ENCODE results near the gene TRMU. TPM values are rescaled to one million over a fixed set of nuclear protein-coding genes. Genes with fewer than 3 reads are reported as not detected.

The TRMU gene
- total and polyA plus RNA-seq, 2 experiments from 2014 or later = 48.3 to 70.4 TPM

- Mint-ChIP-seq H3K27ac (no peak overlapping the region), H3K4me1 (no peaks in the 10 kb centered on the region), H3K36me3 (ENCODE audit: low read depth) (peaks cover 85% of the 10 kb centered on the region), H3K9me3 (no peaks in the 10 kb centered on the region; the same call in 2 of the 3 replicates), H3K4me3 (no peak overlapping the region), H3K27me3 (ENCODE audit: insufficient read depth, low read depth, poor library complexity) (peaks cover 2% of the 10 kb centered on the region)
- H3F3A ChIP-seq (replicated peaks; ENCODE audit: low read depth) = 0 out of 2 replicates have a peak, but pooled peaks cover 3% of the 10 kb centered on the region
- H3K27me3 ChIP-seq (ENCODE audit: insufficient read depth) = no peaks in the 10 kb centered on the region
- H3K79me2 ChIP-seq (replicated peaks; ENCODE audit: insufficient read depth) = peaks cover 15% of the 10 kb centered on the region; the same call in 1 of the 2 replicates
- TF ChIP-seq ZNF331 (CRISPR knock-in tag; IDR thresholded peaks at IDR 0.05; ENCODE audit: low read depth) (no peak), EZH2 (IDR thresholded peaks at IDR 0.05; ENCODE audit: low read depth, unreplicated experiment) (no peak), NANOG (IDR thresholded peaks at IDR 0.05; ENCODE audit: borderline replicate concordance) (no peak), CREB1 (CRISPR knock-in tag; IDR thresholded peaks at IDR 0.05; ENCODE audit: low read depth) (no peak), ETS1 (IDR thresholded peaks at IDR 0.05) (no peak), EZH2phosphoT487 (IDR thresholded peaks at IDR 0.05; ENCODE audit: unreplicated experiment) (no peak), POLR2AphosphoS5 (IDR thresholded peaks at IDR 0.05; ENCODE audit: low read depth) (no peak), STAT1 (IDR thresholded peaks at IDR 0.05; ENCODE audit: unreplicated experiment) (no peak), ZNF114 (CRISPR knock-in tag; IDR thresholded peaks at IDR 0.05) (no peak), REST (IDR thresholded peaks at IDR 0.05; ENCODE audit: unreplicated experiment) (no peak)
- H2AFZ ChIP-seq = no peak overlapping the region
- H3K9me2 ChIP-seq (ENCODE audit: insufficient read depth) = no peaks in the 10 kb centered on the region
- peaks cover 2% of the 10 kb centered on the region; the same call in 1 of the 2 replicates for H4K20me1 ChIP-seq (replicated peaks; ENCODE audit: insufficient read depth)
- no peak overlapping the region for H3K27ac ChIP-seq (ENCODE audit: low read depth)
- DNase-seq (ENCODE audit: low spot score) = no peak
- no peak for ATAC-seq
- no peak overlapping the region for H3K4me2 ChIP-seq
- H3K4me1 ChIP-seq (ENCODE audit: insufficient read depth) = no peaks in the 10 kb centered on the region
- no peak overlapping the region for H3K4me3 ChIP-seq
- peaks cover 29% of the 10 kb centered on the region for H3K36me3 ChIP-seq (ENCODE audit: insufficient read depth)
Measured at GRCh38 chr22:46349238-46349637, 13.7 kb downstream of the TRMU start.

GRCh38 chr22:46349681-46350080 lies 14.2 kb downstream of the TRMU start:
- no peaks in the 10 kb centered on the region for H3K9me2 ChIP-seq (ENCODE audit: insufficient read depth)
- H3K27ac ChIP-seq (ENCODE audit: low read depth) = no peak overlapping the region
- H3K4me2 ChIP-seq = no peak overlapping the region
- H3K27ac Mint-ChIP-seq = no peak overlapping the region
- no peak overlapping the region for H2AFZ ChIP-seq
- H3K4me3 ChIP-seq = no peak overlapping the region
- peaks cover 2% of the 10 kb centered on the region for H3K27me3 Mint-ChIP-seq (ENCODE audit: insufficient read depth, low read depth, poor library complexity)
- DNase-seq (ENCODE audit: low spot score) = no peak
- H3K36me3 Mint-ChIP-seq (ENCODE audit: low read depth) = peaks cover 80% of the 10 kb centered on the region
- H3K27me3 ChIP-seq (ENCODE audit: insufficient read depth) = no peaks in the 10 kb centered on the region
- no peak overlapping the region for H3K4me3 Mint-ChIP-seq
- ATAC-seq = no peak
- peaks cover 29% of the 10 kb centered on the region for H3K36me3 ChIP-seq (ENCODE audit: insufficient read depth)
- H3K4me1 ChIP-seq (ENCODE audit: insufficient read depth) = no peaks in the 10 kb centered on the region
- H3K9me3 Mint-ChIP-seq = no peaks in the 10 kb centered on the region; the same call in 2 of the 3 replicates
- H3K79me2 ChIP-seq (replicated peaks; ENCODE audit: insufficient read depth) = peaks cover 15% of the 10 kb centered on the region; the same call in 1 of the 2 replicates
- peaks cover 1% of the 10 kb centered on the region for H4K20me1 ChIP-seq (replicated peaks; ENCODE audit: insufficient read depth)
- H3K4me1 Mint-ChIP-seq = no peaks in the 10 kb centered on the region
- H3F3A ChIP-seq (replicated peaks; ENCODE audit: low read depth) = 0 out of 2 replicates have a peak, but pooled peaks cover 3% of the 10 kb centered on the region
- TF ChIP-seq ETS1 (IDR thresholded peaks at IDR 0.05) (no peak), REST (IDR thresholded peaks at IDR 0.05; ENCODE audit: unreplicated experiment) (no peak), POLR2AphosphoS5 (IDR thresholded peaks at IDR 0.05; ENCODE audit: low read depth) (no peak), EZH2phosphoT487 (IDR thresholded peaks at IDR 0.05; ENCODE audit: unreplicated experiment) (no peak), ZNF114 (CRISPR knock-in tag; IDR thresholded peaks at IDR 0.05) (no peak), EZH2 (IDR thresholded peaks at IDR 0.05; ENCODE audit: low read depth, unreplicated experiment) (no peak), STAT1 (IDR thresholded peaks at IDR 0.05; ENCODE audit: unreplicated experiment) (no peak), ZNF331 (CRISPR knock-in tag; IDR thresholded peaks at IDR 0.05; ENCODE audit: low read depth) (no peak)

Measured in GM23338 (cell line).